Hematopoietic multipotent progenitor cell (in vitro differentiated cells): ENCODE measurements around the gene MRPL14. TPM values are rescaled to one million over a fixed set of nuclear protein-coding genes. Genes with fewer than 3 reads are reported as not detected.
"Not testable (repeated sequence)": the region's sequence is repeated elsewhere in the genome, so short reads cannot be mapped to it uniquely, and the experiment has no call there.

ENCODE experiments used
- DNase-seq, 3 donors: peaks; one replicate each; pipeline ENCODE4 v3.0.0-alpha.2; 2011 to 2015; ENCODE audit warnings: low read depth in 2 of 3, low spot score in 2 of 3
- total RNA-seq: library from RNA; depleted of rRNA; stranded (reverse); fragments of >200 nt; gene quantifications from one replicate; pipeline ENCODE4 v1.2.3, GENCODE V29; 2012

The MRPL14 gene
- total RNA-seq, 1 donor, result 20.5 TPM

- no peak for DNase-seq
Measured at GRCh38 chr6:44150317-44150917, 23.2 kb upstream of the MRPL14 start.

- no peak for DNase-seq
Measured at GRCh38 chr6:44149369-44150012, 22.2 kb upstream of the MRPL14 start.

- no peak for DNase-seq
Measured at GRCh38 chr6:44148306-44148705, 21.1 kb upstream of the MRPL14 start.

GRCh38 chr6:44147256-44147655, 20.0 kb upstream of the MRPL14 start:
- no peak for DNase-seq

GRCh38 chr6:44146685-44147084, 19.4 kb upstream of the MRPL14 start:
- no peak for DNase-seq

- DNase-seq, result no peak
Measured at GRCh38 chr6:44145839-44146238, 18.6 kb upstream of the MRPL14 start.

- DNase-seq, result not testable (repeated sequence)
Measured at GRCh38 chr6:44144536-44144935, 17.3 kb upstream of the MRPL14 start.

- DNase-seq, result no peak
Measured at GRCh38 chr6:44143731-44144130, 16.5 kb upstream of the MRPL14 start.

- no peak for DNase-seq
Measured at GRCh38 chr6:44142835-44143234, 15.6 kb upstream of the MRPL14 start.

- no peak for DNase-seq
Measured at GRCh38 chr6:44139351-44139743, 12.1 kb upstream of the MRPL14 start.

GRCh38 chr6:44138717-44139350, 11.6 kb upstream of the MRPL14 start:
- no peak for DNase-seq

GRCh38 chr6:44135875-44136274, 8.6 kb upstream of the MRPL14 start:
- DNase-seq, result no peak

- DNase-seq, result no peak
Measured at GRCh38 chr6:44135173-44135758, 8.0 kb upstream of the MRPL14 start.

GRCh38 chr6:44133981-44134711, 6.9 kb upstream of the MRPL14 start:
- no peak for DNase-seq

GRCh38 chr6:44133003-44133931, 6.0 kb upstream of the MRPL14 start:
- DNase-seq, result no peak

GRCh38 chr6:44132476-44132875, 5.2 kb upstream of the MRPL14 start:
- no peak for DNase-seq

- DNase-seq, result no peak
Measured at GRCh38 chr6:44131892-44132291, 4.6 kb upstream of the MRPL14 start.

- peak in 2 of 3 donors; percentile 12 to 19 for DNase-seq
Measured at GRCh38 chr6:44129841-44130322, 2.6 kb upstream of the MRPL14 start.

GRCh38 chr6:44128020-44128917, 1.0 kb upstream of the MRPL14 start:
- DNase-seq, result peak in 2 of 3 donors; percentile 10 to 32
